Esophagus squamous epithelium (tissue), 5 donors: ENCODE measurements around the gene TADA2B. TPM values are rescaled to one million over a fixed set of nuclear protein-coding genes. Genes with fewer than 3 reads are reported as not detected.
"Not testable (repeated sequence)": the region's sequence is repeated elsewhere in the genome, so short reads cannot be mapped to it uniquely, and the experiment has no call there.

ENCODE experiments used
- DNase-seq: peaks from one replicate; lab custom pipeline; 2025; lab: John Stamatoyannopoulos, UW
- H3K27ac ChIP-seq, 4 donors: fragments of 200-600 bp; sonication (generic); one replicate each; pipeline ENCODE4 v1.5.1; 2016 to 2019; ENCODE audit warnings: mild to moderate bottlenecking in 1 of 4
- H3K27me3 ChIP-seq, 4 donors: fragments of 200-600 bp; sonication (generic); 1 replicate in 3 of 4; 2 replicates in 1 of 4; pipeline versions ENCODE4 v1.5.1 to v1.6.0; 2017 to 2021; ENCODE audit warnings: antibody characterized with exemption in 1 of 4
- H3K36me3 ChIP-seq, 3 donors: fragments of 200-600 bp; sonication (generic); one replicate each; pipeline ENCODE4 v1.5.1; 2016 to 2019
- H3K4me1 ChIP-seq, 3 donors: fragments of 200-600 bp; sonication (generic); one replicate each; pipeline ENCODE4 v1.5.1; 2017 to 2019
- H3K4me3 ChIP-seq, 4 donors: fragments of 200-600 bp; sonication (generic); 1 replicate in 3 of 4; 2 replicates in 1 of 4; pipeline ENCODE4 v1.5.1; 2016 to 2019; ENCODE audit warnings: mild to moderate bottlenecking in 2 of 4, moderate library complexity in 1 of 4
- H3K9me3 ChIP-seq, 3 donors: fragments of 200-600 bp; sonication (generic); one replicate each; pipeline ENCODE4 v1.5.1; 2016 to 2019
- CTCF ChIP-seq, 6 experiments: fragments of 450-650 bp in 4 of 6; fragments of 200-600 bp in 2 of 6; sonication (generic) in 2 of 6; IDR thresholded peaks; one replicate each; pipeline ENCODE4 v1.5.1; 2016 to 2019; ENCODE audit warnings: antibody characterized with exemption in 6 of 6, mild to moderate bottlenecking in 4 of 6, moderate library complexity in 4 of 6
- POLR2A ChIP-seq, 4 donors: fragments of 450-650 bp; IDR thresholded peaks; one replicate each; pipeline ENCODE4 v1.6.1; 2017; ENCODE audit warnings: antibody characterized with exemption in 4 of 4, mild to moderate bottlenecking in 4 of 4, moderate library complexity in 3 of 4
- WGBS, 2 donors: methylation state at CpG; one replicate each; pipeline ENCODE4 v1.1.5; 2018; 5-methylcytosine and 5-hydroxymethylcytosine counted together
- intact Hi-C: fragments of 100-400 bp; cut with DNase I; formaldehyde crosslinking; loops from one replicate; pipeline ENCODE4 v1.15.0; 2022
- total RNA-seq, 4 donors: library from RNA; depleted of rRNA; stranded (reverse); fragments of >200 nt; gene quantifications; one replicate each; pipeline ENCODE4 v1.1.0, GENCODE V29; 2016
- donor health status: DM: yes; HTN: yes; CAD: no.

The TADA2B gene
- total RNA-seq, 4 donors from 2014 or later = 10.1 to 16.5 (median 13.0) TPM

GRCh38 chr4:7083597-7084563 lies 40.7 kb downstream of the TADA2B start:
- Histone ChIP-seq H3K36me3 (no peaks in the 10 kb centered on the region), H3K4me3 (peak overlapping the region in 1 of 4 donors; percentile 21), H3K9me3 (peaks cover 0 to 4% (median 0%) of the 10 kb centered on the region in 3 donors), H3K27ac (no peak overlapping the region), H3K27me3 (peaks cover 0 to 32% (median 0%) of the 10 kb centered on the region in 4 donors), H3K4me1 (peaks cover 0 to 16% (median 0%) of the 10 kb centered on the region in 3 donors)
- TF ChIP-seq CTCF (IDR thresholded peaks at IDR 0.05) = no peak
- TF ChIP-seq POLR2A (IDR thresholded peaks at IDR 0.05) = no peak
- 57 to 65% methylated on average over 6 to 7 of the region's 9 CpGs for WGBS, 2 donors
- intact Hi-C loops = no loop called here
- DNase-seq = no peak

GRCh38 chr4:7084564-7084961 lies 41.4 kb downstream of the TADA2B start:
- Histone ChIP-seq H3K4me3 (peak overlapping the region in 1 of 4 donors; percentile 21), H3K27me3 (peaks cover 0 to 32% (median 0%) of the 10 kb centered on the region in 4 donors), H3K4me1 (peaks cover 0 to 23% (median 0%) of the 10 kb centered on the region in 3 donors)
- WGBS, 2 donors = 62 to 64% methylated on average over 9 of the region's 9 CpGs
- DNase-seq, H3K27ac ChIP-seq, H3K36me3 ChIP-seq, intact Hi-C loops, H3K9me3 ChIP-seq: not testable (repeated sequence)

- peaks cover 0 to 29% (median 0%) of the 10 kb centered on the region in 3 donors for H3K4me1 ChIP-seq
- H3K4me3 ChIP-seq = no peak overlapping the region
- DNase-seq = no peak
- peaks cover 0 to 32% (median 0%) of the 10 kb centered on the region in 4 donors for H3K27me3 ChIP-seq
- no peaks in the 10 kb centered on the region for H3K36me3 ChIP-seq
- intact Hi-C loops = no loop called here
- no peak for TF ChIP-seq POLR2A (IDR thresholded peaks at IDR 0.05)
- no peak for TF ChIP-seq CTCF (IDR thresholded peaks at IDR 0.05)
- WGBS, 2 donors = 18 to 41% methylated on average over 1 of the region's 1 CpG
- no peak overlapping the region for H3K27ac ChIP-seq
- H3K9me3 ChIP-seq = peaks cover 0 to 4% (median 0%) of the 10 kb centered on the region in 3 donors
These were observed 43.2 kb downstream of the TADA2B start for GRCh38 chr4:7086384-7086783.

GRCh38 chr4:7087036-7087435 lies 43.9 kb downstream of the TADA2B start:
- no peaks in the 10 kb centered on the region for H3K36me3 ChIP-seq
- 46 to 62% methylated on average over 3 of the region's 3 CpGs for WGBS, 2 donors
- TF ChIP-seq CTCF (IDR thresholded peaks at IDR 0.05) = no peak
- no peak overlapping the region for H3K4me3 ChIP-seq
- H3K9me3 ChIP-seq = peaks cover 0 to 4% (median 0%) of the 10 kb centered on the region in 3 donors
- intact Hi-C loops = no loop called here
- DNase-seq = no peak
- H3K27me3 ChIP-seq = peaks cover 0 to 32% (median 0%) of the 10 kb centered on the region in 4 donors
- H3K4me1 ChIP-seq = peaks cover 0 to 25% (median 0%) of the 10 kb centered on the region in 3 donors
- no peak overlapping the region for H3K27ac ChIP-seq

GRCh38 chr4:7089213-7089986 lies 46.2 kb downstream of the TADA2B start:
- peaks cover 0 to 18% (median 0%) of the 10 kb centered on the region in 4 donors for H3K27me3 ChIP-seq
- peaks cover 0 to 16% (median 0%) of the 10 kb centered on the region in 3 donors for H3K4me1 ChIP-seq
- H3K9me3 ChIP-seq = peaks cover 0 to 4% (median 0%) of the 10 kb centered on the region in 3 donors
- intact Hi-C loops = no loop called here
- no peak for DNase-seq
- TF ChIP-seq CTCF (IDR thresholded peaks at IDR 0.05) (no peak), POLR2A (IDR thresholded peaks at IDR 0.05) (no peak)
- no peak overlapping the region for H3K4me3 ChIP-seq
- WGBS, 2 donors = 30 to 46% methylated on average over 5 of the region's 5 CpGs
- H3K36me3 ChIP-seq = no peaks in the 10 kb centered on the region
- H3K27ac ChIP-seq = peak overlapping the region in 1 of 4 donors; percentile 29
